Nephron progenitor cell (in vitro differentiated cells): ENCODE data around the gene ANKRD29.

ENCODE experiments used
- DNase-seq: peaks from one replicate; pipeline ENCODE4 v3.0.0; 2021
- H3K27ac Mint-ChIP-seq: 2 replicates; pipeline ENCODE4 v1.8.0; 2021; ENCODE audit warnings: mild to moderate bottlenecking, moderate library complexity, mixed read lengths
- H3K27me3 Mint-ChIP-seq: 2 replicates; pipeline ENCODE4 v1.8.0; 2021; ENCODE audit warnings: mild to moderate bottlenecking, low read depth, mixed read lengths; ENCODE audit not compliant: poor library complexity
- H3K36me3 Mint-ChIP-seq: 2 replicates; pipeline ENCODE4 v1.8.0; 2021; ENCODE audit warnings: low read depth, mixed read lengths
- H3K4me1 Mint-ChIP-seq: 2 replicates; pipeline ENCODE4 v1.8.0; 2021; ENCODE audit warnings: mixed read lengths
- H3K4me3 Mint-ChIP-seq: 2 replicates; pipeline ENCODE4 v1.8.0; 2021; ENCODE audit warnings: mild to moderate bottlenecking, moderate library complexity, mixed read lengths
- H3K9me3 Mint-ChIP-seq: 2 replicates; pipeline ENCODE4 v1.8.0; 2021; ENCODE audit warnings: mild to moderate bottlenecking, moderate library complexity, mixed read lengths
- TF ChIP-seq, protein P1 (sequence below): fragments of 200-600 bp; sonication (generic); IDR thresholded peaks from 2 replicates; pipeline ENCODE4 v1.5.0; 2021; ENCODE audit warnings: antibody characterized with exemption

ANKRD29 gene

GRCh38 chr18:23585897-23586248 lies 76.8 kb downstream of the ANKRD29 start:
- Mint-ChIP-seq H3K36me3 (peaks cover 9% of the 10 kb centered on the region), H3K4me1 (peaks cover 41% of the 10 kb centered on the region), H3K27ac (peak overlapping the region; percentile 78), H3K27me3 (peaks cover 4% of the 10 kb centered on the region), H3K9me3 (no peaks in the 10 kb centered on the region), H3K4me3 (peak overlapping the region; percentile 92)
- TF ChIP-seq, protein P1, sequence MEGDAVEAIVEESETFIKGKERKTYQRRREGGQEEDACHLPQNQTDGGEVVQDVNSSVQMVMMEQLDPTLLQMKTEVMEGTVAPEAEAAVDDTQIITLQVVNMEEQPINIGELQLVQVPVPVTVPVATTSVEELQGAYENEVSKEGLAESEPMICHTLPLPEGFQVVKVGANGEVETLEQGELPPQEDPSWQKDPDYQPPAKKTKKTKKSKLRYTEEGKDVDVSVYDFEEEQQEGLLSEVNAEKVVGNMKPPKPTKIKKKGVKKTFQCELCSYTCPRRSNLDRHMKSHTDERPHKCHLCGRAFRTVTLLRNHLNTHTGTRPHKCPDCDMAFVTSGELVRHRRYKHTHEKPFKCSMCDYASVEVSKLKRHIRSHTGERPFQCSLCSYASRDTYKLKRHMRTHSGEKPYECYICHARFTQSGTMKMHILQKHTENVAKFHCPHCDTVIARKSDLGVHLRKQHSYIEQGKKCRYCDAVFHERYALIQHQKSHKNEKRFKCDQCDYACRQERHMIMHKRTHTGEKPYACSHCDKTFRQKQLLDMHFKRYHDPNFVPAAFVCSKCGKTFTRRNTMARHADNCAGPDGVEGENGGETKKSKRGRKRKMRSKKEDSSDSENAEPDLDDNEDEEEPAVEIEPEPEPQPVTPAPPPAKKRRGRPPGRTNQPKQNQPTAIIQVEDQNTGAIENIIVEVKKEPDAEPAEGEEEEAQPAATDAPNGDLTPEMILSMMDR: no peak
- no peak for DNase-seq

DNA sequence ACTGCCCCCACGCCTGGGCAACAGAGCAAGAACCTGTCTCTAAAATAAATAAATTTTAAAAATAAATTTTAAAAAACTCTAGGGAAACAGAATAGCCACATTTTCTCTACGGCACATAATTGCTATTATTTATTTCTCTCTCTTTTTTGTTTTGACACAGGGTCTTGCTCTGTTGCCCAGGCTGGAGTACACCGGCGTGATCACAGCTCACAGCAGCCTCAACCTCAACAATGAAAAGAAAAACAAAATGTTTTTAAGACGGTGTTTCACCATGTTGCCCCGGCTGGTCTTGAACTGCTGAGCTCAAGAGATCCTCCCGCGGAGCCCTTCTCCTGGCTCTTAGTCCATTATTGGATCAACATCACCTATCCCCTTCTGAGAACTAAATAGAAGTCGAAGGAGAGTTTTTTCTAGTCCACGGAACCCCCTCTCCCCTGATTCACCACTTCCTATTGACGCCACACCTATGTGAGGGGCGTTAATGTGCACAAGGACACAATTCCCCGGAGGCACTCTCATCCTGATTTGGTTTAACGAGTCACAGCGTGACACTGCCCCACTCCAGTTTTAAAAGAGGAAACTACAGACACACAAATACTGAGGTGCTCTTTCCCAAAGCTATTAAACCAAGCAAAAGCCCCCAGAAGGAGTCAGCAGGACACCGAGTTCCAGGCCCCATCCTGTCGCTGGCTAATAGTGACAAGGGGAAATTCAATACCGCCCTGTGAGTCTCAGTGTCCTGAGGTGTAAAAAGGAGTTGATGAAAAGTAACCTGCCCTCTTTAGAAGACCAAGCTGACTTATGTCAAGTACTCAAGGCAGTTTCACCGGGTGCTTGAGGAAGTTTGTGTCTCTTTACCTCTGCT lies 77.5 kb downstream of the ANKRD29 start:
- Mint-ChIP-seq H3K9me3 (no peaks in the 10 kb centered on the region), H3K4me3 (peak overlapping the region; percentile 92), H3K36me3 (peaks cover 9% of the 10 kb centered on the region), H3K27ac (peak overlapping the region; percentile 78), H3K27me3 (peaks cover 4% of the 10 kb centered on the region), H3K4me1 (peaks cover 45% of the 10 kb centered on the region)
- TF ChIP-seq, protein P1: no peak
- DNase-seq: peak; percentile 16

DNA sequence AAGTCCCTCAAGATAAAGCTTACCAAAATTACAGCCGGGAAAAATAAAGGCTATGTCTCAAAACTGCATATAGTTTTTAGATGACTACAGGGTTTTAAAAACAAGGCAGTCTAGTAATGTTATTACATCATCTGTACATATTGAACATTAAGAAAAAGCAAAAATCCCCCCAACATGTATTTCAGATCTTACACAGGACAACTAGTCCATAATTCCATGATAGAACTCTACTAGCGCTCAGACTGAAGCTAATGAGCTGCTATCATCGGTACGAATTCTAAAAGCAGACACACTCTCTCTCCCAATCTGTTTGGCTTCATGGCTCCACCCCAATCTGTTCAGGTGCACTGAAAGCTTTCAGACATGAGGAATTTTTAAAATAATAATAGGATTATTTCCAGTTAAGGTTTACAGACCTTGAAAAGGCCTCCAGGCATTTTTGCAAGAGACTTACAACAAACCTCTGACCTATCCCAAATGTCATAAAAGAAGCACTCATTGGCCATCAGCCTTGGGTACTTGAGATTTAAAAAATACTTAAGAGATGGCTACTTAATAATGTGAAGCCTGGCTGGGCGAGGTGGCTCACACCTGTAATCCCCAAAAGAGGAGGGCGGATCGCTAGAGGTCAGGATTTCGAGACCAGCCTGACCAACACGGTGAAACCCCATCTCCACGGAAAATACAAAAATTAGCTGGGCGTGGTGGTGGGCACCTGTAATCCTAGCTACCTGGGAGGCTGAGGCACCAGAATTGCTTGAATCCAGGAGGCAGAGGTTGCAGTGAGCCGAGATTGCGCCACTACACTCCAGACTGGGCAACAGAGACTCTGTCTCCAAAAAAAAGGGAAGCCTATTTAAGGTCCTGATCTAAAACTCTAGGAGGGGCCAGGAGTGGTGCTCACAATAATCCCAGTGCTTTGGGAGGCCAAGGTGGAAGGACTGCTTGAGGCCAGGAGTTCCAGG lies 78.4 kb downstream of the ANKRD29 start:
- Mint-ChIP-seq H3K27ac (no peak overlapping the region), H3K4me1 (peaks cover 54% of the 10 kb centered on the region), H3K27me3 (peaks cover 3% of the 10 kb centered on the region), H3K9me3 (no peaks in the 10 kb centered on the region), H3K36me3 (peaks cover 9% of the 10 kb centered on the region), H3K4me3 (peak overlapping the region; percentile 18)
- DNase-seq: no peak
- TF ChIP-seq, protein P1: no peak

DNA sequence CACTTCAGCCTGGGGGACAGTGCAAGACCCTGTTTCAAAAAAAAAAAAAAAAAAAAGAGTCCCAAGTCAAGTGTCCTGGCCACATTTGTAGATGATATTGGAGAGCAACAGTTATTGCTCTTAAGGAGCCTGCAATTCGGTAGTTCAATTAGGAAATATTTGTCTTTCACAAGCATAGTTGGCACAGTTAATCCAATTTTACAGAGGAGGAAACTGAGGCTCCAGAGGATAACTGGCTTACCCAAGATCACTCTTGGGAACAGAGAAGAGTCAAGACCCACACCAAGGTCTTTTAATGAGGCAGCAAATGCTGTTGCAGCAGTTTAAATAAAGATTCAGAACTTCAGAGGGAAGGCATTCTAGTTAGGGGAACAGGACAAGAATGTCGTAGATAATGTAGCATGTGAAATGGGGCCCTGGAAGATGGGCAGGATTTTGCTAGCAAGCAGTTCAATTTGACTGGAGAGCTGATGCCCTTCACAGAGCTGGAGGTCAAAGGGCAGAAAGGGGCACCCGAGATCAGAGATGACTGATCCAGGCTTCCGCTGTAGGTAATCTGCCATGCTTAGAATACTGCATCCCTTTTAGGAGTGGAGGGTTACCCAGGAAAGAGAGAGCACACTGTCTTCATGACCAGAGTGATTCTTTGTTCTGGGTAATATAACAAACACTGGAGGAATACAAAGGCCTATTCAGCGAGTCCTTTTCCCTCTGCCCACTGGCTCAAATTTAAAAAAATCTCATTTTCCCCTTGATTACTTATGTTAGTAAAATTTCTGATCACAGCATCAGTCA lies 79.4 kb downstream of the ANKRD29 start:
- TF ChIP-seq, protein P1: no peak
- Mint-ChIP-seq H3K36me3 (peaks cover 16% of the 10 kb centered on the region), H3K27me3 (no peaks in the 10 kb centered on the region), H3K4me1 (peaks cover 64% of the 10 kb centered on the region), H3K27ac (no peak overlapping the region), H3K4me3 (no peak overlapping the region), H3K9me3 (peaks cover 4% of the 10 kb centered on the region)
- peak; percentile 10 for DNase-seq

DNA sequence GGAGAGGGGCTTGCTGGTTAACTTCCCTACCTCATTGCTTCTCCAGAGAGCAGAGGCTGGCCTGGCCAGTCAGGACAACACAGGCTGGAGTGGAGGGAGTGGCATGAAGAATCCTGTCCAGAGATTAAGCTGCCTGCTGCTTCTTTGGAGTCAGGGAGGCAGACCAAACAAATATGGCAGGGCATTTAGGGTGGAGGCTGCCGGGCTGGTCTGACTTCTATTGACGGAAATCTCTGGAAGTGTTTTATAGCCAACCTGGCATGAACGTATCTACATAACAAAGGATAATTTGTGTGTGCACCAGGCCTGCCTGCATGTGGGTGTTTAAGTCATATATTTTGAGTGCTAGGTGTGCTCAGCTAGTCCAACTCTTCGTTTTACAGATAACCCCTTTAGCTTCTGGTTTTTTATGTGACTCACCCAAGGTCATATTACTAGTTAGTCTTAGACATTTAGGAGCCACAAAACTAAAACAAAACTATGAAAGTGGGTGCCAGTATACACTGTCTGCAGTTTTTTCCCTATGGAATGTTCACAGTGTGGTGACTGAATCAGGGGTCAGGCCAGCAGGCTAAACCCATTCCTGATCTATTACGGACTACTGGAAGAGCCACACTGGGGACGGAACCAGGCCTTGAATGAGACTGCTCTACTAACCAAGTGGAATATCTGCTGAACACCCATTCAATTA lies 81.9 kb downstream of the ANKRD29 start:
- H3K4me3 Mint-ChIP-seq: no peak overlapping the region
- H3K9me3 Mint-ChIP-seq: peaks cover 4% of the 10 kb centered on the region
- H3K4me1 Mint-ChIP-seq: peaks cover 66% of the 10 kb centered on the region
- H3K27ac Mint-ChIP-seq: peak overlapping the region; percentile 12
- TF ChIP-seq, protein P1: no peak
- no peak for DNase-seq
- H3K27me3 Mint-ChIP-seq: no peaks in the 10 kb centered on the region
- peaks cover 26% of the 10 kb centered on the region for H3K36me3 Mint-ChIP-seq
